Measurements from ENCODE around the gene ARMC7. TPM values are rescaled to one million over a fixed set of nuclear protein-coding genes. Genes with fewer than 3 reads are reported as not detected.
A peak's percentile ranks its signal among the peaks of the same experiment; 100 is the strongest.

The ARMC7 gene
- total RNA-seq (2012; rRNA removed) = 1.7 and 1.8 TPM in 2 replicates
- polyA plus RNA-seq (2012; rRNA removed) = 6.9 and 7.3 TPM in 2 replicates
- polyA plus RNA-seq (2012; cell fraction: cytosol; rRNA removed) = 7.1 and 7.3 TPM in 2 replicates
- polyA plus RNA-seq (2012; cell fraction: nucleus; rRNA removed; ENCODE audit: low replicate concordance) = 4.8 and 7.7 TPM in 2 replicates
- percentile 47 among the genes with signal in this experiment for Bru-seq, nascent RNA
- percentile 64 among the genes with signal in this experiment for BruChase-seq, experiment 1, labeled RNA remaining after a 6-hour chase
- BruChase-seq, experiment 2, labeled RNA remaining after a 2-hour chase = percentile 52 among the genes with signal in this experiment
- long read RNA-seq, transcript ARMC7-201 (3 exons, 2,126 nt) = major isoform, 6 of 12 reads
- long read RNA-seq, partial matches to known transcripts = 0 of 12 reads
- long read RNA-seq, other reads (novel, unspliced or antisense) = 5 of 12 reads

DNA sequence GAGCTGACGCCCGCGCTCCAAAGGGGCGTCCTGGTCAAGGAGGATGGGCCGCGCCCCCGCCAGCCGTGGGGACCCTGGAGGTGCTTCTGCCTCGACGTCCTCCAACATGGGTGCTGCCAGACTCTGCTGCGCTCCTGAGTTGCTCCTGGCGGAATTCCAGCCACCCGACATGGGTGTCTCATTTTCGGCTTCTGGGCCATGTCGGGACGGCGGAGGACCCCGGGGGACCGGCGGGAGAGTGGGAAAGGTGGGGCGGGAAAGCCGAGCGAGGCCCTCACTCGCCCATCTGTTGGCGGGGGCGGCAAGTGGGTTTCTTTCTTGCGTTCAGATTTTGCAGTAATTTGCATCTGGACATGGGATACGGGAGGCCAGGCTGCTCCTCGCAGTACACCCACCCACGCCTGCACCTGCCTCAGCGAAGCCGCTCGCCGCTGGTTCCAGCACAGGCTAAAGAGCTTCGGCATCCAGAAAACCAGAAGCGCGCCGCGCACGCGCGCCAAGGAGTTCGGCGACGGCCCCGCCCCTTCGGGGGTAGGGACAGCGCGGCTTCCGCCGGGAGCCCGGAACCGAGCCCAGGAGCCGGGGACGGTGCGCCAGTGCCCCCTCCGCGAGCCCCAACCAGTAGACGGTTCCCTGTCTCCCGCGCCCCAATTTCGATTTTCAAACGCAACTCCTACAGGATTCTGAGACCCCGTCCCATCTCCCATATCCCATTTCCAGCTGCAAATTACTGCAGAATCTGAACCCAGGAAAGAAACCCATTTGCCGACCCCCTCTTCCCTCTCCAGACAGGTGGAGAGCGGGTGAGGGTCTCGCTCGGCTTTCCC lies at the start of gene ARMC7:
Gene ARMC7 (plus strand): TSS at position 563 of the 827 bp plus-strand sequence. CDS start 320 bp downstream, outside the sequence.
- H3K18ac ChIP-seq (ENCODE audit: low read depth, low read length) = peak within 1 kb of the TSS; percentile 59; the same call in 1 of the 2 replicates
- no peak within 1 kb of the TSS for H2BK20ac ChIP-seq (ENCODE audit: low read depth, low read length)
- peak within 1 kb of the TSS; percentile 76; the same call in 1 of the 2 replicates for H3K23ac ChIP-seq (ENCODE audit: low read depth, low read length)
- peak within 1 kb of the TSS; percentile 69 for H3K4ac ChIP-seq (ENCODE audit: low read depth, low read length)
- peak within 1 kb of the TSS; percentile 91 for H2AFZ ChIP-seq (replicated peaks; ENCODE audit: low read length, poor library complexity)
- BruUV-seq (replicated peaks) = no TSS peak
- intact Hi-C loops (cut with micrococcal nuclease) (loop anchor here (5.0 kb wide), 3 partner anchors 37 to 122 kb away; partner anchors contain the start of gene CDR2L), in situ Hi-C loops (cut with MboI; ENCODE audit: low sequenced_read_pairs) (no loop called here), dilution Hi-C loops (cut with HindIII; ENCODE audit: low sequenced_read_pairs, unreplicated experiment) (no loop called here)
- no peak within 1 kb of the TSS for H2BK15ac ChIP-seq (ENCODE audit: low read depth, low read length)
- peak within 1 kb of the TSS; percentile 48 for H3K27ac ChIP-seq (ENCODE audit: insufficient read depth, low read length)
- peak within 1 kb of the TSS; percentile 57; the same call in 1 of the 2 replicates for H2AK5ac ChIP-seq (ENCODE audit: low read depth, low read length)
- no peaks in the 10 kb centered on the region for H4K20me1 ChIP-seq (ENCODE audit: insufficient read depth, low read length)
- peaks cover 2% of the 10 kb centered on the region; the same call in 1 of the 2 replicates for H3K27me3 ChIP-seq (ENCODE audit: control insufficient read depth, insufficient read depth, low read length)
- peak within 1 kb of the TSS; percentile 87 for H3K9ac ChIP-seq (ENCODE audit: low read depth, low read length)
- peak within 1 kb of the TSS; percentile 97 for H2AK9ac ChIP-seq (replicated peaks; ENCODE audit: low read depth, low read length, poor library complexity)
- 0 out of 2 replicates have a peak within 1 kb of the TSS, but pooled peaks have one; percentile 27 for H2BK120ac ChIP-seq (ENCODE audit: low read depth, low read length)
- peak within 1 kb of the TSS; percentile 87 for H3K4me3 ChIP-seq (ENCODE audit: insufficient read depth, low read depth, low read length)
- H3K56ac ChIP-seq (ENCODE audit: extremely low read depth, insufficient read depth, low read length) = peak within 1 kb of the TSS; percentile 76; the same call in 1 of the 2 replicates
- 0 out of 2 replicates have a peak, but pooled peaks cover 5% of the 10 kb centered on the region for H3K9me1 ChIP-seq (ENCODE audit: insufficient read depth, low read length)
- 0 out of 2 replicates have a peak, but pooled peaks cover 7% of the 10 kb centered on the region for H3K4me1 ChIP-seq (ENCODE audit: control insufficient read depth, insufficient read depth, low read length)
- H4K5ac ChIP-seq (ENCODE audit: low read depth, low read length) = peak within 1 kb of the TSS; percentile 76
- DNase-seq (peak; percentile 77), ATAC-seq (ENCODE audit: low read depth) (peak; percentile 88)
- no peaks in the 10 kb centered on the region for H3K9me3 ChIP-seq (ENCODE audit: control insufficient read depth, insufficient read depth, low read length)
- WGBS, 2 experiments (ENCODE audit: extremely low coverage in 2 of 2, insufficient read length in 1 of 2) = 1% methylated on average over 35 of the region's 68 CpGs; no CpG with 5 or more reads in 1 of the 2 experiments
- peak within 1 kb of the TSS; percentile 96 to 98 for H4K8ac ChIP-seq (ENCODE audit: low read depth in 2 of 2, low read length in 2 of 2)
- TF ChIP-seq USF2 (IDR thresholded peaks at IDR 0.05; ENCODE audit: low read depth, low read length) (no peak), RAD21 (IDR thresholded peaks at IDR 0.05; ENCODE audit: low read length) (peak; percentile 2; the same call in 1 of the 2 replicates), RCOR1 (IDR thresholded peaks at IDR 0.05; ENCODE audit: insufficient replicate concordance, low read length) (peak; percentile 89), MAZ (IDR thresholded peaks at IDR 0.05; ENCODE audit: borderline replicate concordance, low read depth, low read length) (peak; percentile 66; the same call in 1 of the 2 replicates)
- POLR2A ChIA-PET (ENCODE audit: unreplicated experiment) = interaction anchor here (1.6 kb wide), 1 partner anchor 31 kb away, joined by 8 read pairs; no protein-coding TSS in a partner anchor
- peaks cover 2% of the 10 kb centered on the region; the same call in 1 of the 2 replicates for H3K36me3 ChIP-seq (ENCODE audit: control insufficient read depth, insufficient read depth, low read length)
- no peak within 1 kb of the TSS for H2BK5ac ChIP-seq (ENCODE audit: low read depth, low read length, poor library complexity, severe bottlenecking)
- H3K79me1 ChIP-seq (ENCODE audit: low read depth in 1 of 2, low read length in 2 of 2) = peaks cover 19 to 32% of the 10 kb centered on the region in 2 experiments
- CTCF ChIA-PET = interaction anchor here (1.0 kb wide), 1 partner anchor 50 kb away, joined by 3 read pairs; no protein-coding TSS in a partner anchor
- peak within 1 kb of the TSS; percentile 94 for H3K4me2 ChIP-seq (ENCODE audit: low read depth, low read length)
- peak within 1 kb of the TSS; percentile 73 for H4K91ac ChIP-seq (ENCODE audit: insufficient read depth, low read depth, low read length)
- H3K14ac ChIP-seq (replicated peaks; ENCODE audit: low read depth, low read length) = peak within 1 kb of the TSS; percentile 80
